AG04450 (cell line): Measurements from ENCODE around the gene ELAC2. TPM values are rescaled to one million over a fixed set of nuclear protein-coding genes. Genes with fewer than 3 reads are reported as not detected.

Source experiments
- CTCF ChIA-PET: fragments of 300-600, 350-600 bp; formaldehyde crosslinking; extraction: SDS; loops from one replicate; lab custom pipeline; 2022; ENCODE audit warnings: antibody characterized with exemption, inconsistent platforms; lab: Charles Lee
- POLR2A ChIA-PET: fragments of 350-600 bp; formaldehyde crosslinking; extraction: SDS; loops from one replicate; lab custom pipeline; 2021; ENCODE audit warnings: antibody characterized with exemption, inconsistent platforms; lab: Yijun Ruan, JAX
- DNase-seq: peaks from one replicate; pipeline ENCODE4 v3.0.0-alpha.2; 2011; ENCODE audit warnings: low read depth, low spot score
- H3K27ac ChIP-seq: one replicate; pipeline ENCODE4 v1.5.1; 2012; ENCODE audit warnings: low read depth, low read length, control low read depth
- H3K27me3 ChIP-seq: one replicate; pipeline ENCODE4 v1.6.0; 2012; ENCODE audit warnings: low read length; ENCODE audit not compliant: control insufficient read depth, insufficient read depth
- H3K4me3 ChIP-seq: 2 replicates; pipeline ENCODE4 v1.5.1; 2011; ENCODE audit warnings: mild to moderate bottlenecking, low read depth, low read length, control low read depth
- H3K9me3 ChIP-seq: 2 replicates; pipeline ENCODE4 v1.5.1; 2012; ENCODE audit warnings: low read length; ENCODE audit not compliant: control insufficient read depth, insufficient read depth
- polyA plus RNA-seq: library from polyadenylated mRNA; depleted of rRNA; stranded (reverse); fragments of >200 nt; gene quantifications from 2 replicates; pipeline ENCODE4 v1.2.3, GENCODE V29; 2011; rRNA removed
- TF ChIP-seq, protein P1 (sequence below): IDR thresholded peaks from 2 replicates; pipeline ENCODE4 v1.5.1; 2011; ENCODE audit warnings: low read depth, low read length, control low read depth, inconsistent platforms

The ELAC2 gene
- polyA plus RNA-seq, 1 experiment: 41.0 TPM

DNA sequence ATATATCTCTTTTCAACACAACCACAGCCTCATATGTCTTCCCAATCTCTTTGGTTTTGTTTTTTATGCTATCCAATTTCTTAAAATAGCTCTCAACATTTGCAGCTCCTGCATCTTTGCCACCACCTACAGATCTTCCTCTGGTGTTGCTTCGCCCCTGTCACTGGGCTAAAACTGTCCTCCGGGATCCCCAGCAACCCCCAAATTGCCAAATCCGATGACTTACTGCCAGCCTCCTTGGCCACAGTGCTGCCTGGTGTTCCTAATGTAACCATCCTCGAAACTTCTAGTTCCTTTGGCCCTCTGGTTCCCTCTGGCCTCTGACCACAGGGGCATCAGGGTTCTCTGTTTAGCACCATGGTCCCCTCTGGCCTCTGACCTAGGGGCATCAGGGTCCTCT, 70.8 kb downstream of the ELAC2 start:
- POLR2A ChIA-PET: no interaction called here
- CTCF ChIA-PET: no interaction called here
- Histone ChIP-seq H3K9me3 (no peaks in the 10 kb centered on the region), H3K27ac (no peak overlapping the region), H3K27me3 (no peaks in the 10 kb centered on the region), H3K4me3 (no peak overlapping the region)
- no peak for DNase-seq
- TF ChIP-seq, protein P1, sequence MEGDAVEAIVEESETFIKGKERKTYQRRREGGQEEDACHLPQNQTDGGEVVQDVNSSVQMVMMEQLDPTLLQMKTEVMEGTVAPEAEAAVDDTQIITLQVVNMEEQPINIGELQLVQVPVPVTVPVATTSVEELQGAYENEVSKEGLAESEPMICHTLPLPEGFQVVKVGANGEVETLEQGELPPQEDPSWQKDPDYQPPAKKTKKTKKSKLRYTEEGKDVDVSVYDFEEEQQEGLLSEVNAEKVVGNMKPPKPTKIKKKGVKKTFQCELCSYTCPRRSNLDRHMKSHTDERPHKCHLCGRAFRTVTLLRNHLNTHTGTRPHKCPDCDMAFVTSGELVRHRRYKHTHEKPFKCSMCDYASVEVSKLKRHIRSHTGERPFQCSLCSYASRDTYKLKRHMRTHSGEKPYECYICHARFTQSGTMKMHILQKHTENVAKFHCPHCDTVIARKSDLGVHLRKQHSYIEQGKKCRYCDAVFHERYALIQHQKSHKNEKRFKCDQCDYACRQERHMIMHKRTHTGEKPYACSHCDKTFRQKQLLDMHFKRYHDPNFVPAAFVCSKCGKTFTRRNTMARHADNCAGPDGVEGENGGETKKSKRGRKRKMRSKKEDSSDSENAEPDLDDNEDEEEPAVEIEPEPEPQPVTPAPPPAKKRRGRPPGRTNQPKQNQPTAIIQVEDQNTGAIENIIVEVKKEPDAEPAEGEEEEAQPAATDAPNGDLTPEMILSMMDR: no peak

Other genes starting within 250 kb of the ELAC2 start
- 0.83 and 1.3 TPM in 2 replicates for gene ARHGAP44, start 228.5 kb downstream of the ELAC2 start, polyA plus RNA-seq